Caco-2 (cell line): ENCODE measurements around the gene GLRA3. TPM values are rescaled to one million over a fixed set of nuclear protein-coding genes. Genes with fewer than 3 reads are reported as not detected.

Experiments
- BruUV-seq: library from RNA; stranded (reverse); fragments of 400-500 nt; replicated peaks from 2 replicates; lab custom pipeline; 2021; lab: Mats Ljungman, UMichigan
- CTCF ChIA-PET: fragments of 300-600 bp; sonication (Branson Sonifier 250); formaldehyde crosslinking; loops from one replicate; lab custom pipeline; 2022; ENCODE audit warnings: antibody characterized with exemption; lab: Charles Lee
- POLR2A ChIA-PET: fragments of 300-600 bp; sonication (Branson Sonifier 250); formaldehyde crosslinking; loops from one replicate; lab custom pipeline; 2022; ENCODE audit warnings: antibody characterized with exemption; lab: Charles Lee
- DNase-seq, 2 experiments: peaks; one replicate each; pipeline versions ENCODE4 v3.0.0 to v3.0.0-alpha.2; 2020 to 2022
- H3K27me3 ChIP-seq: replicated peaks from 2 replicates; pipeline ENCODE4 v1.6.0; 2011; ENCODE audit warnings: low read length; ENCODE audit not compliant: control insufficient read depth, insufficient read depth
- H3K36me3 ChIP-seq: 2 replicates; pipeline ENCODE4 v1.5.1; 2011; ENCODE audit warnings: low read length; ENCODE audit not compliant: control insufficient read depth, insufficient read depth
- H3K4me1 ChIP-seq: fragments of 250-450 bp; sonication (Bioruptor Pico); 2 replicates; pipeline ENCODE4 v1.5.1; 2020; ENCODE audit warnings: mild to moderate bottlenecking
- H3K4me3 ChIP-seq: 2 replicates; pipeline ENCODE4 v1.5.1; 2011; ENCODE audit warnings: low read depth, mild to moderate bottlenecking, control low read depth, low read length
- H3K9me3 ChIP-seq: fragments of 250-450 bp; sonication (Bioruptor Pico); 2 replicates; pipeline ENCODE4 v1.5.1; 2020; ENCODE audit warnings: mild to moderate bottlenecking, moderate library complexity
- H3K27ac Mint-ChIP-seq: one replicate; pipeline ENCODE4 v1.8.0; 2022; ENCODE audit warnings: mixed read lengths; ENCODE audit not compliant: unreplicated experiment
- H3K27me3 Mint-ChIP-seq: one replicate; pipeline ENCODE4 v1.8.0; 2022; ENCODE audit warnings: mixed read lengths; ENCODE audit not compliant: insufficient read depth, unreplicated experiment
- H3K36me3 Mint-ChIP-seq: one replicate; pipeline ENCODE4 v1.8.0; 2022; ENCODE audit warnings: mild to moderate bottlenecking, mixed read lengths; ENCODE audit not compliant: insufficient read depth, unreplicated experiment
- H3K4me1 Mint-ChIP-seq: one replicate; pipeline ENCODE4 v1.8.0; 2022; ENCODE audit warnings: low read depth, mixed read lengths; ENCODE audit not compliant: unreplicated experiment
- H3K4me3 Mint-ChIP-seq: one replicate; pipeline ENCODE4 v1.8.0; 2022; ENCODE audit warnings: mild to moderate bottlenecking, moderate library complexity, mixed read lengths; ENCODE audit not compliant: unreplicated experiment
- H3K9me3 Mint-ChIP-seq: one replicate; pipeline ENCODE4 v1.8.0; 2022; ENCODE audit warnings: mixed read lengths; ENCODE audit not compliant: unreplicated experiment
- CTCF ChIP-seq, 2 experiments: fragments of 200-600 bp in 1 of 2; IDR thresholded peaks; 1 replicate in 1 of 2; 2 replicates in 1 of 2; pipeline versions ENCODE4 v1.5.1 to v1.8.0; 2011 to 2022; ENCODE audit warnings: antibody characterized with exemption in 1 of 2, control low read depth in 1 of 2, inconsistent platforms in 1 of 2, low read depth in 1 of 2, low read length in 1 of 2, mild to moderate bottlenecking in 1 of 2, moderate library complexity in 1 of 2; ENCODE audit not compliant: insufficient read depth in 1 of 2, severe bottlenecking in 1 of 2, unreplicated experiment in 1 of 2
- intact Hi-C: fragments of 100-400 bp; cut with micrococcal nuclease; formaldehyde crosslinking; loops from one replicate; pipeline ENCODE4 v1.10.0; 2022; ENCODE audit not compliant: unreplicated experiment
- total RNA-seq: library from RNA; stranded (reverse); gene quantifications from 2 replicates; pipeline ENCODE4 v1.2.3, GENCODE V29; 2022

GLRA3 gene
- total RNA-seq, 1 experiment from 2014 or later, result not detected

- H3K27ac Mint-ChIP-seq, result no peak overlapping the region
Measured at GRCh38 chr4:174713821-174714220, 115.2 kb downstream of the GLRA3 start.

GRCh38 chr4:174713181-174713580 lies 115.9 kb downstream of the GLRA3 start:
- BruUV-seq, result no TSS peak
- TF ChIP-seq CTCF (IDR thresholded peaks at IDR 0.05; ENCODE audit: insufficient read depth in 1 of 2, low read depth in 1 of 2, low read length in 1 of 2, severe bottlenecking in 1 of 2, unreplicated experiment in 1 of 2), result no peak
- intact Hi-C loops, result loop anchor here (5.0 kb wide), 1 partner anchor 191 kb away; the partner anchor contains the start of gene HPGD
- H3K9me3 ChIP-seq, result no peaks in the 10 kb centered on the region
- no peak overlapping the region for H3K4me3 Mint-ChIP-seq
- no peak for DNase-seq
- 0 out of 2 replicates have a peak, but pooled peaks cover 4% of the 10 kb centered on the region for H3K4me1 ChIP-seq
- H3K27me3 Mint-ChIP-seq, result peaks cover 5% of the 10 kb centered on the region
- H3K4me3 ChIP-seq, result no peak overlapping the region
- POLR2A ChIA-PET, result no interaction called here
- H3K27me3 ChIP-seq, result no peaks in the 10 kb centered on the region; the same call in 1 of the 2 replicates
- no peaks in the 10 kb centered on the region for H3K36me3 Mint-ChIP-seq
- no peaks in the 10 kb centered on the region for H3K9me3 Mint-ChIP-seq
- CTCF ChIA-PET, result no interaction called here
- peaks cover 8% of the 10 kb centered on the region for H3K4me1 Mint-ChIP-seq
- no peak overlapping the region for H3K27ac Mint-ChIP-seq
- H3K36me3 ChIP-seq, result no peaks in the 10 kb centered on the region

More at GRCh38 chr4:174713821-174714220, 115.2 kb downstream of the GLRA3 start:
- ChIA-PET POLR2A (no interaction called here), CTCF (no interaction called here)
- intact Hi-C loops, result loop anchor here (1.0 to 5.0 kb wide), 4 partner anchors 81 to 492 kb away; partner anchors contain the start of gene HPGD
- Mint-ChIP-seq H3K9me3 (no peaks in the 10 kb centered on the region), H3K36me3 (no peaks in the 10 kb centered on the region), H3K27me3 (peaks cover 5% of the 10 kb centered on the region), H3K4me3 (no peak overlapping the region), H3K4me1 (peaks cover 8% of the 10 kb centered on the region)
- Histone ChIP-seq H3K9me3 (no peaks in the 10 kb centered on the region), H3K4me3 (no peak overlapping the region), H3K27me3 (no peaks in the 10 kb centered on the region; the same call in 1 of the 2 replicates), H3K36me3 (no peaks in the 10 kb centered on the region), H3K4me1 (0 out of 2 replicates have a peak, but pooled peaks cover 4% of the 10 kb centered on the region)
- TF ChIP-seq CTCF (IDR thresholded peaks at IDR 0.05; ENCODE audit: insufficient read depth in 1 of 2, low read depth in 1 of 2, low read length in 1 of 2, severe bottlenecking in 1 of 2, unreplicated experiment in 1 of 2), result no peak
- BruUV-seq, result no TSS peak
- DNase-seq, result no peak

- Mint-ChIP-seq H3K36me3 (no peaks in the 10 kb centered on the region), H3K9me3 (no peaks in the 10 kb centered on the region), H3K4me3 (no peak overlapping the region), H3K4me1 (peaks cover 8% of the 10 kb centered on the region), H3K27ac (no peak overlapping the region), H3K27me3 (peaks cover 8% of the 10 kb centered on the region)
- POLR2A ChIA-PET, result no interaction called here
- H3K4me3 ChIP-seq, result no peak overlapping the region
- TF ChIP-seq CTCF (IDR thresholded peaks at IDR 0.05; ENCODE audit: insufficient read depth in 1 of 2, low read depth in 1 of 2, low read length in 1 of 2, severe bottlenecking in 1 of 2, unreplicated experiment in 1 of 2), result no peak
- CTCF ChIA-PET, result no interaction called here
- 0 out of 2 replicates have a peak, but pooled peaks cover 4% of the 10 kb centered on the region for H3K4me1 ChIP-seq
- DNase-seq, result no peak
- intact Hi-C loops, result no loop called here
- no peaks in the 10 kb centered on the region for H3K36me3 ChIP-seq
- H3K27me3 ChIP-seq, result no peaks in the 10 kb centered on the region
- no TSS peak for BruUV-seq
- no peaks in the 10 kb centered on the region for H3K9me3 ChIP-seq
Measured at GRCh38 chr4:174709526-174709925, 119.5 kb downstream of the GLRA3 start.
